Keratinocyte (primary cell): ENCODE measurements around the gene AQP11. TPM values are rescaled to one million over a fixed set of nuclear protein-coding genes. Genes with fewer than 3 reads are reported as not detected.

Source experiments
- DNase-seq: peaks from one replicate; pipeline ENCODE4 v3.0.0-alpha.2; 2011; ENCODE audit warnings: low read depth, missing footprints, low spot score
- FAIRE-seq: peaks from 2 replicates; lab custom pipeline; 2011; peaks lifted over from hg19 to GRCh38; lab: Jason Lieb, UNC
- H2AFZ ChIP-seq: 2 replicates; pipeline ENCODE4 v1.6.0; 2012; ENCODE audit warnings: low read length, control low read depth, inconsistent platforms; ENCODE audit not compliant: control insufficient read depth
- H3K27ac ChIP-seq: 2 replicates; pipeline ENCODE4 v1.5.1; 2011; ENCODE audit warnings: low read length; ENCODE audit not compliant: control insufficient read depth, insufficient read depth
- H3K27me3 ChIP-seq: 3 replicates; pipeline ENCODE4 v1.6.0; 2011; ENCODE audit warnings: low read length; ENCODE audit not compliant: control insufficient read depth, insufficient read depth; ENCODE audit errors: extremely low read depth
- H3K36me3 ChIP-seq, 2 experiments: 2 replicates in 1 of 2; 3 replicates in 1 of 2; pipeline ENCODE4 v1.5.1; 2011; ENCODE audit warnings: low read length in 2 of 2, mild to moderate bottlenecking in 1 of 2; ENCODE audit not compliant: control insufficient read depth in 2 of 2, insufficient read depth in 2 of 2; ENCODE audit errors: extremely low read depth in 1 of 2
- H3K4me1 ChIP-seq: 3 replicates; pipeline ENCODE4 v1.5.1; 2011; ENCODE audit warnings: low read length; ENCODE audit not compliant: control insufficient read depth, insufficient read depth; ENCODE audit errors: extremely low read depth
- H3K4me2 ChIP-seq: 3 replicates; pipeline ENCODE4 v1.6.0; 2011; ENCODE audit warnings: low read depth, low read length; ENCODE audit not compliant: control insufficient read depth, insufficient read depth; ENCODE audit errors: extremely low read depth
- H3K4me3 ChIP-seq, 3 experiments: fragments of 200-600 bp in 1 of 3; sonication (generic) in 1 of 3; 2 replicates in 2 of 3; 3 replicates in 1 of 3; pipeline ENCODE4 v1.5.1; 2011 to 2016; ENCODE audit warnings: low read length in 3 of 3, mild to moderate bottlenecking in 3 of 3, control low read depth in 2 of 3, inconsistent platforms in 1 of 3, low read depth in 1 of 3, mixed read lengths in 1 of 3, mixed run types in 1 of 3, moderate library complexity in 1 of 3; ENCODE audit not compliant: control insufficient read depth in 2 of 3, insufficient read depth in 2 of 3; ENCODE audit errors: extremely low read depth in 1 of 3
- H3K79me2 ChIP-seq: 2 replicates; pipeline ENCODE4 v1.6.0; 2012; ENCODE audit warnings: low read length; ENCODE audit not compliant: control insufficient read depth, insufficient read depth
- H3K9ac ChIP-seq: 3 replicates; pipeline ENCODE4 v1.6.0; 2011; ENCODE audit warnings: low read length; ENCODE audit not compliant: control insufficient read depth, insufficient read depth; ENCODE audit errors: extremely low read depth
- H3K9me1 ChIP-seq: 3 replicates; pipeline ENCODE4 v1.6.0; 2011; ENCODE audit warnings: low read length; ENCODE audit not compliant: control insufficient read depth, insufficient read depth; ENCODE audit errors: extremely low read depth
- H3K9me3 ChIP-seq: 2 replicates; pipeline ENCODE4 v1.5.1; 2012; ENCODE audit warnings: low read depth, low read length; ENCODE audit not compliant: control insufficient read depth
- H4K20me1 ChIP-seq: 3 replicates; pipeline ENCODE4 v1.6.0; 2011; ENCODE audit warnings: low read length; ENCODE audit not compliant: control insufficient read depth, insufficient read depth; ENCODE audit errors: extremely low read depth
- CTCF ChIP-seq, 3 experiments: IDR thresholded peaks in 1 of 3; conservative IDR thresholded peaks in 1 of 3; optimal IDR thresholded peaks in 1 of 3; 2 replicates in 2 of 3; 3 replicates in 1 of 3; pipeline versions ENCODE3 to v1.5.1; 2011; ENCODE audit warnings: low read length in 3 of 3, mild to moderate bottlenecking in 3 of 3, moderate library complexity in 2 of 3, control low read depth in 1 of 3, inconsistent platforms in 1 of 3; ENCODE audit not compliant: insufficient read depth in 2 of 3; ENCODE audit errors: extremely low read depth in 1 of 3
- EZH2 ChIP-seq: IDR thresholded peaks from one replicate; pipeline ENCODE4 v1.6.1; 2012; ENCODE audit warnings: inconsistent platforms, mild to moderate bottlenecking, low read length, moderate library complexity
- dilution Hi-C: fragments of 300-500 bp; cut with MboI; formaldehyde crosslinking; loops from one replicate; pipeline ENCODE4 v1.7.0; 2020; ENCODE audit warnings: low sequenced_read_pairs; ENCODE audit not compliant: extremely low pct_ligation_motif_present
- polyA minus RNA-seq, 3 experiments: library from RNA; depleted of rRNA, polyadenylated mRNA; stranded (reverse); fragments of >200 nt; gene quantifications; 1 replicate in 1 of 3; 2 replicates in 1 of 3; 3 replicates in 1 of 3; pipeline ENCODE4 v1.2.3, GENCODE V29; 2011
- polyA plus RNA-seq, 5 experiments: library from polyadenylated mRNA; depleted of rRNA in 3 of 5; stranded (reverse) in 3 of 5; stranded (forward) in 1 of 5; unstranded in 1 of 5; fragments of >200 nt; gene quantifications; 1 replicate in 1 of 5; 2 replicates in 3 of 5; 3 replicates in 1 of 5; pipeline versions ENCODE4 v1.2.1 to v1.2.3, GENCODE V29; 2011 to 2012; ENCODE audit warnings: missing spikeins in 2 of 5, low read depth in 1 of 5, low replicate concordance in 1 of 5

Gene AQP11
- polyA plus RNA-seq (0.12 to 0.18 TPM (median 0.16 TPM) in 3 replicates), polyA minus RNA-seq (0.13 to 0.36 TPM in 2 of 3 replicates, not detected in the other)
- polyA plus RNA-seq (2011; ENCODE audit: low read depth), result not detected
- 0.07 and 0.10 TPM in 2 replicates for polyA plus RNA-seq (2011; cell fraction: cytosol; rRNA removed)
- 0.09 and 0.37 TPM in 2 replicates for polyA plus RNA-seq (2011; cell fraction: nucleus; rRNA removed)
- 0.18 and 0.49 TPM in 2 replicates for polyA plus RNA-seq (2012; ENCODE audit: low replicate concordance)
- not detected for polyA minus RNA-seq (2011; cell fraction: cytosol; rRNA and poly(A)+ RNA removed)
- not detected in 2 replicates for polyA minus RNA-seq (2011; cell fraction: nucleus; rRNA and poly(A)+ RNA removed)

GRCh38 chr11:77589521-77590193, at the start of gene AQP11:
Gene AQP11, plus strand, starts transcription at chr11:77589953. Its CDS starts 40 bp downstream, at chr11:77589993.
- no peak for FAIRE-seq
- H3K9me1 ChIP-seq, result no peaks in the 10 kb centered on the region
- no peak for DNase-seq
- peak within 1 kb of the TSS; percentile 94 for H3K4me2 ChIP-seq
- no peaks in the 10 kb centered on the region for H4K20me1 ChIP-seq
- peaks cover 15% of the 10 kb centered on the region for H3K4me1 ChIP-seq
- H3K79me2 ChIP-seq, result no peaks in the 10 kb centered on the region
- TF ChIP-seq CTCF (optimal IDR thresholded peaks at IDR 0.05 in 1 of 3, IDR thresholded peaks at IDR 0.05 in 1 of 3, conservative IDR thresholded peaks at IDR 0.05 in 1 of 3; ENCODE audit: extremely low read depth in 1 of 3, insufficient read depth in 2 of 3, low read length in 3 of 3) (peak in 1 of 3 experiments; percentile 2), EZH2 (no peak)
- H3K9ac ChIP-seq, result peak within 1 kb of the TSS; percentile 66
- H3K9me3 ChIP-seq, result no peaks in the 10 kb centered on the region
- H2AFZ ChIP-seq, result peak within 1 kb of the TSS; percentile 92
- peak within 1 kb of the TSS; percentile 39 to 80 (median 68) for H3K4me3 ChIP-seq
- dilution Hi-C loops, result no loop called here
- peak within 1 kb of the TSS; percentile 52 for H3K27ac ChIP-seq
- no peaks in the 10 kb centered on the region for H3K27me3 ChIP-seq
- no peaks in the 10 kb centered on the region for H3K36me3 ChIP-seq

DNA sequence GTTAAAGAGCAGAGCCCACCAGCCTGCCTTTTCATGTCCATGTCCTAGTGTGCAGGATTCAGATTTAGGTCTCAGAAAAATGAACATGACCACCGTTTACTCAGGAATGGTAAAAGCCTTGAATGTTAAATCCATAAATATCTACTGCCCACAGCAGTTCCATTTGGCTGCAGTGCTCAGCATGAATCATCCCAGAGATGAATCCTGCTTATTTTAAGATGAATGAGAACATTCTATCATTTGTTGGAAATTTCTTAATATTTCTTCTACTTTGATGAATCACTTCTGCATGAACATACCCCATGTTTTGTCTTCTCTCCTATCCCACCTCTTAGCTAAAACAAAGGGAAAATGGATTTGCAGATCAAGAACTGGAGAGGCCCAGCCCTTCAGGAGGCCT, 47.5 kb upstream of the AQP11 start:
- no peaks in the 10 kb centered on the region for H3K9me1 ChIP-seq
- H3K9ac ChIP-seq, result no peak overlapping the region

More for the DNA sequence above, 47.5 kb upstream of the AQP11 start:
- Histone ChIP-seq H3K4me1 (no peaks in the 10 kb centered on the region), H3K4me3 (no peak overlapping the region), H3K79me2 (no peaks in the 10 kb centered on the region), H3K36me3 (no peaks in the 10 kb centered on the region), H3K27me3 (no peaks in the 10 kb centered on the region), H3K27ac (no peak overlapping the region), H2AFZ (no peak overlapping the region), H3K4me2 (no peak overlapping the region), H4K20me1 (no peaks in the 10 kb centered on the region), H3K9me3 (no peaks in the 10 kb centered on the region)
- FAIRE-seq (no peak), DNase-seq (no peak)
- no peak for TF ChIP-seq CTCF (optimal IDR thresholded peaks at IDR 0.05 in 1 of 3, IDR thresholded peaks at IDR 0.05 in 1 of 3, conservative IDR thresholded peaks at IDR 0.05 in 1 of 3; ENCODE audit: extremely low read depth in 1 of 3, insufficient read depth in 2 of 3, low read length in 3 of 3)
- no peak for TF ChIP-seq EZH2
- dilution Hi-C loops, result no loop called here
